Measurements from ENCODE around the gene NRARP. TPM values are rescaled to one million over a fixed set of nuclear protein-coding genes. Genes with fewer than 3 reads are reported as not detected.

NRARP gene
- total and polyA plus RNA-seq, 2 of the 13 experiments (the other 11 are each of a cell fraction or from before 2014, with no cell fraction given), result 0.22 to 0.46 TPM

DNA sequence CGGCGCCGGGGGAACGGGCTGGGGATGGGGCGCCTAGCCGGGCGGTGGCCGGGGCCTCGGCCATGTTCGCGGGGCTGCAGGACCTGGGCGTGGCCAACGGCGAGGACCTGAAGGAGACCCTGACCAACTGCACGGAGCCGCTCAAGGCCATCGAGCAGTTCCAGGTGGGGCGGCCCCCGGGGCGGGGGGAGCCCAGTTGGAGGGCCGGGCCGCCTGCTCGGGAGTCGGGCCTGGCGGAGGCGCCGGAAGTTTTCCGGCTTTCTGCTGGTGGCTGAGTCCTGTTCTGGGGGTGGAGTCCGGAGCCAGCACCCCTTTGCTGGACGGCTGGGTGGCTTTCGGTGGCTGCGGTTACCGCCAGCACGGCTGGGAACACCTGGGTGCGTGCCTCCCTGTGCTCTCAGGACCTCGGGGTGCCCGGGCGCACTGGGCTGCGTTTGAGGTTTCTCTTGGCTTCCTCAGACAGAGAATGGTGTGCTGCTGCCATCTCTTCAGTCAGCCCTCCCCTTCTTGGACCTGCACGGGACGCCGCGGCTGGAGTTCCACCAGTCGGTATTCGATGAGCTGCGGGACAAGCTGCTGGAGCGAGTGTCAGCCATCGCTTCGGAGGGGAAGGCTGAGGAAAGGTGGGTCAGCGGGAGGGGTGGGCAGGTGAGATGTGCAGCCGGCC, 46.5 kb downstream of the NRARP start (continued):
- TF ChIP-seq YY1 (IDR thresholded peaks at IDR 0.05; ENCODE audit: insufficient read depth, insufficient replicate concordance, low read depth, low read length), result peak; percentile 65
- TF ChIP-seq KDM6A (CRISPR knock-in tag; IDR thresholded peaks at IDR 0.05; ENCODE audit: low read depth), result no peak
- TF ChIP-seq, protein P1, sequence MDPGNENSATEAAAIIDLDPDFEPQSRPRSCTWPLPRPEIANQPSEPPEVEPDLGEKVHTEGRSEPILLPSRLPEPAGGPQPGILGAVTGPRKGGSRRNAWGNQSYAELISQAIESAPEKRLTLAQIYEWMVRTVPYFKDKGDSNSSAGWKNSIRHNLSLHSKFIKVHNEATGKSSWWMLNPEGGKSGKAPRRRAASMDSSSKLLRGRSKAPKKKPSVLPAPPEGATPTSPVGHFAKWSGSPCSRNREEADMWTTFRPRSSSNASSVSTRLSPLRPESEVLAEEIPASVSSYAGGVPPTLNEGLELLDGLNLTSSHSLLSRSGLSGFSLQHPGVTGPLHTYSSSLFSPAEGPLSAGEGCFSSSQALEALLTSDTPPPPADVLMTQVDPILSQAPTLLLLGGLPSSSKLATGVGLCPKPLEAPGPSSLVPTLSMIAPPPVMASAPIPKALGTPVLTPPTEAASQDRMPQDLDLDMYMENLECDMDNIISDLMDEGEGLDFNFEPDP (CRISPR knock-in tag; conservative IDR thresholded peaks at IDR 0.05), result 0 out of 2 replicates have a peak, but pooled peaks have one; percentile 70
- TF ChIP-seq DMAP1 (CRISPR knock-in tag; IDR thresholded peaks at IDR 0.05), result peak; percentile 45; the same call in 1 of the 2 replicates
- 0 out of 2 replicates have a peak, but pooled peaks have one; percentile 21 for TF ChIP-seq MEF2D (CRISPR knock-in tag; IDR thresholded peaks at IDR 0.05)
- TF ChIP-seq, protein P2, sequence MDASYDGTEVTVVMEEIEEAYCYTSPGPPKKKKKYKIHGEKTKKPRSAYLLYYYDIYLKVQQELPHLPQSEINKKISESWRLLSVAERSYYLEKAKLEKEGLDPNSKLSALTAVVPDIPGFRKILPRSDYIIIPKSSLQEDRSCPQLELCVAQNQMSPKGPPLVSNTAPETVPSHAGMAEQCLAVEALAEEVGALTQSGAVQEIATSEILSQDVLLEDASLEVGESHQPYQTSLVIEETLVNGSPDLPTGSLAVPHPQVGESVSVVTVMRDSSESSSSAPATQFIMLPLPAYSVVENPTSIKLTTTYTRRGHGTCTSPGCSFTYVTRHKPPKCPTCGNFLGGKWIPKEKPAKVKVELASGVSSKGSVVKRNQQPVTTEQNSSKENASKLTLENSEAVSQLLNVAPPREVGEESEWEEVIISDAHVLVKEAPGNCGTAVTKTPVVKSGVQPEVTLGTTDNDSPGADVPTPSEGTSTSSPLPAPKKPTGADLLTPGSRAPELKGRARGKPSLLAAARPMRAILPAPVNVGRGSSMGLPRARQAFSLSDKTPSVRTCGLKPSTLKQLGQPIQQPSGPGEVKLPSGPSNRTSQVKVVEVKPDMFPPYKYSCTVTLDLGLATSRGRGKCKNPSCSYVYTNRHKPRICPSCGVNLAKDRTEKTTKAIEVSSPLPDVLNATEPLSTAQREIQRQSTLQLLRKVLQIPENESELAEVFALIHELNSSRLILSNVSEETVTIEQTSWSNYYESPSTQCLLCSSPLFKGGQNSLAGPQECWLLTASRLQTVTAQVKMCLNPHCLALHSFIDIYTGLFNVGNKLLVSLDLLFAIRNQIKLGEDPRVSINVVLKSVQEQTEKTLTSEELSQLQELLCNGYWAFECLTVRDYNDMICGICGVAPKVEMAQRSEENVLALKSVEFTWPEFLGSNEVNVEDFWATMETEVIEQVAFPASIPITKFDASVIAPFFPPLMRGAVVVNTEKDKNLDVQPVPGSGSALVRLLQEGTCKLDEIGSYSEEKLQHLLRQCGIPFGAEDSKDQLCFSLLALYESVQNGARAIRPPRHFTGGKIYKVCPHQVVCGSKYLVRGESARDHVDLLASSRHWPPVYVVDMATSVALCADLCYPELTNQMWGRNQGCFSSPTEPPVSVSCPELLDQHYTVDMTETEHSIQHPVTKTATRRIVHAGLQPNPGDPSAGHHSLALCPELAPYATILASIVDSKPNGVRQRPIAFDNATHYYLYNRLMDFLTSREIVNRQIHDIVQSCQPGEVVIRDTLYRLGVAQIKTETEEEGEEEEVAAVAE (CRISPR knock-in tag; IDR thresholded peaks at IDR 0.05; ENCODE audit: borderline replicate concordance), result no peak
- TF ChIP-seq, protein P3, sequence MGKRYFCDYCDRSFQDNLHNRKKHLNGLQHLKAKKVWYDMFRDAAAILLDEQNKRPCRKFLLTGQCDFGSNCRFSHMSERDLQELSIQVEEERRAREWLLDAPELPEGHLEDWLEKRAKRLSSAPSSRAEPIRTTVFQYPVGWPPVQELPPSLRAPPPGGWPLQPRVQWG (CRISPR knock-in tag; IDR thresholded peaks at IDR 0.05; ENCODE audit: borderline replicate concordance, low read depth), result no peak
- TF ChIP-seq SIX1 (CRISPR knock-in tag; IDR thresholded peaks at IDR 0.05; ENCODE audit: borderline replicate concordance), result no peak
- TF ChIP-seq YEATS4 (CRISPR knock-in tag; IDR thresholded peaks at IDR 0.05; ENCODE audit: borderline replicate concordance), result peak; percentile 27
- TF ChIP-seq BRD4 (CRISPR knock-in tag; IDR thresholded peaks at IDR 0.05), result peak; percentile 11; the same call in 1 of the 2 replicates
- TF ChIP-seq ZBTB21 (CRISPR knock-in tag; IDR thresholded peaks at IDR 0.05), result no peak
- TF ChIP-seq ZC3H13 (CRISPR knock-in tag; IDR thresholded peaks at IDR 0.05), result 0 out of 2 replicates have a peak, but pooled peaks have one; percentile 18
- TF ChIP-seq, protein P4, sequence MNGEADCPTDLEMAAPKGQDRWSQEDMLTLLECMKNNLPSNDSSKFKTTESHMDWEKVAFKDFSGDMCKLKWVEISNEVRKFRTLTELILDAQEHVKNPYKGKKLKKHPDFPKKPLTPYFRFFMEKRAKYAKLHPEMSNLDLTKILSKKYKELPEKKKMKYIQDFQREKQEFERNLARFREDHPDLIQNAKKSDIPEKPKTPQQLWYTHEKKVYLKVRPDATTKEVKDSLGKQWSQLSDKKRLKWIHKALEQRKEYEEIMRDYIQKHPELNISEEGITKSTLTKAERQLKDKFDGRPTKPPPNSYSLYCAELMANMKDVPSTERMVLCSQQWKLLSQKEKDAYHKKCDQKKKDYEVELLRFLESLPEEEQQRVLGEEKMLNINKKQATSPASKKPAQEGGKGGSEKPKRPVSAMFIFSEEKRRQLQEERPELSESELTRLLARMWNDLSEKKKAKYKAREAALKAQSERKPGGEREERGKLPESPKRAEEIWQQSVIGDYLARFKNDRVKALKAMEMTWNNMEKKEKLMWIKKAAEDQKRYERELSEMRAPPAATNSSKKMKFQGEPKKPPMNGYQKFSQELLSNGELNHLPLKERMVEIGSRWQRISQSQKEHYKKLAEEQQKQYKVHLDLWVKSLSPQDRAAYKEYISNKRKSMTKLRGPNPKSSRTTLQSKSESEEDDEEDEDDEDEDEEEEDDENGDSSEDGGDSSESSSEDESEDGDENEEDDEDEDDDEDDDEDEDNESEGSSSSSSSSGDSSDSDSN (CRISPR knock-in tag; IDR thresholded peaks at IDR 0.05), result peak; percentile 74; the same call in 1 of the 2 replicates
- TF ChIP-seq, protein P5, sequence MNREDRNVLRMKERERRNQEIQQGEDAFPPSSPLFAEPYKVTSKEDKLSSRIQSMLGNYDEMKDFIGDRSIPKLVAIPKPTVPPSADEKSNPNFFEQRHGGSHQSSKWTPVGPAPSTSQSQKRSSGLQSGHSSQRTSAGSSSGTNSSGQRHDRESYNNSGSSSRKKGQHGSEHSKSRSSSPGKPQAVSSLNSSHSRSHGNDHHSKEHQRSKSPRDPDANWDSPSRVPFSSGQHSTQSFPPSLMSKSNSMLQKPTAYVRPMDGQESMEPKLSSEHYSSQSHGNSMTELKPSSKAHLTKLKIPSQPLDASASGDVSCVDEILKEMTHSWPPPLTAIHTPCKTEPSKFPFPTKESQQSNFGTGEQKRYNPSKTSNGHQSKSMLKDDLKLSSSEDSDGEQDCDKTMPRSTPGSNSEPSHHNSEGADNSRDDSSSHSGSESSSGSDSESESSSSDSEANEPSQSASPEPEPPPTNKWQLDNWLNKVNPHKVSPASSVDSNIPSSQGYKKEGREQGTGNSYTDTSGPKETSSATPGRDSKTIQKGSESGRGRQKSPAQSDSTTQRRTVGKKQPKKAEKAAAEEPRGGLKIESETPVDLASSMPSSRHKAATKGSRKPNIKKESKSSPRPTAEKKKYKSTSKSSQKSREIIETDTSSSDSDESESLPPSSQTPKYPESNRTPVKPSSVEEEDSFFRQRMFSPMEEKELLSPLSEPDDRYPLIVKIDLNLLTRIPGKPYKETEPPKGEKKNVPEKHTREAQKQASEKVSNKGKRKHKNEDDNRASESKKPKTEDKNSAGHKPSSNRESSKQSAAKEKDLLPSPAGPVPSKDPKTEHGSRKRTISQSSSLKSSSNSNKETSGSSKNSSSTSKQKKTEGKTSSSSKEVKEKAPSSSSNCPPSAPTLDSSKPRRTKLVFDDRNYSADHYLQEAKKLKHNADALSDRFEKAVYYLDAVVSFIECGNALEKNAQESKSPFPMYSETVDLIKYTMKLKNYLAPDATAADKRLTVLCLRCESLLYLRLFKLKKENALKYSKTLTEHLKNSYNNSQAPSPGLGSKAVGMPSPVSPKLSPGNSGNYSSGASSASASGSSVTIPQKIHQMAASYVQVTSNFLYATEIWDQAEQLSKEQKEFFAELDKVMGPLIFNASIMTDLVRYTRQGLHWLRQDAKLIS (CRISPR knock-in tag; IDR thresholded peaks at IDR 0.05), result no peak
- 0 out of 2 replicates have a peak, but pooled peaks have one; percentile 17 for TF ChIP-seq KLF6 (CRISPR knock-in tag; IDR thresholded peaks at IDR 0.05)
- no peak for TF ChIP-seq ZNF251 (CRISPR knock-in tag; IDR thresholded peaks at IDR 0.05)
